Hepatocyte (in vitro differentiated cells): Measurements from ENCODE around the gene SLC25A30.

Experiments
- CTCF ChIP-seq: fragments of 200-600 bp; sonication (generic); IDR thresholded peaks from 2 replicates; pipeline ENCODE4 v1.5.1; 2016; ENCODE audit warnings: antibody characterized with exemption, mild to moderate bottlenecking; ENCODE audit not compliant: poor library complexity
- EZH2 ChIP-seq: fragments of 200-600 bp; sonication (generic); IDR thresholded peaks from 2 replicates; pipeline ENCODE4 v1.6.1; 2016; ENCODE audit warnings: antibody characterized with exemption, mild to moderate bottlenecking, borderline replicate concordance
- EZH2phosphoT487 ChIP-seq: fragments of 200-600 bp; sonication (generic); IDR thresholded peaks from one replicate; pipeline ENCODE4 v1.6.1; 2018; ENCODE audit warnings: antibody characterized with exemption, mild to moderate bottlenecking, low read depth, moderate library complexity; ENCODE audit not compliant: unreplicated experiment, severe bottlenecking

- TF ChIP-seq EZH2 (no peak), CTCF (no peak), EZH2phosphoT487 (no peak)
Observed at GRCh38 chr13:45368571-45368970, 49.6 kb downstream of the SLC25A30 start.
